Right lobe of liver (tissue), 6 donors: Measurements from ENCODE around the gene CSRNP2. TPM values are rescaled to one million over a fixed set of nuclear protein-coding genes. Genes with fewer than 3 reads are reported as not detected.
"Not testable (repeated sequence)": the region's sequence is repeated elsewhere in the genome, so short reads cannot be mapped to it uniquely, and the experiment has no call there.

Source experiments
- ATAC-seq, 4 donors: fragments of 200-7000 bp; cut with Tn5 transposase; one replicate each; pipeline ENCODE4 v1.9.1; 2020; ENCODE audit warnings: mild to moderate bottlenecking in 4 of 4, moderate library complexity in 4 of 4
- DNase-seq, 3 donors: peaks; one replicate each; pipeline ENCODE4 v3.0.0-alpha.2; 2020
- H3K27ac ChIP-seq, 3 donors: fragments of 200-600 bp; one replicate each; pipeline ENCODE4 v1.8.0; 2022
- H3K27me3 ChIP-seq, 2 donors: fragments of 200-600 bp; one replicate each; pipeline ENCODE4 v1.8.0; 2022
- H3K36me3 ChIP-seq, 4 donors: fragments of 200-600 bp; sonication (generic) in 1 of 4; one replicate each; pipeline versions ENCODE4 v1.5.1 to v1.8.0; 2017 to 2022; ENCODE audit warnings: control low read depth in 1 of 4
- H3K4me1 ChIP-seq, 4 donors: fragments of 200-600 bp; sonication (generic) in 1 of 4; one replicate each; pipeline versions ENCODE4 v1.5.1 to v1.8.0; 2017 to 2022; ENCODE audit warnings: control low read depth in 1 of 4
- H3K4me3 ChIP-seq, 3 donors: fragments of 200-600 bp; one replicate each; pipeline ENCODE4 v1.8.0; 2022
- H3K9me3 ChIP-seq, 4 donors: fragments of 200-600 bp; sonication (generic) in 1 of 4; one replicate each; pipeline versions ENCODE4 v1.5.1 to v1.8.0; 2017 to 2022; ENCODE audit warnings: control low read depth in 1 of 4
- CTCF ChIP-seq, 4 donors: fragments of 200-600 bp in 3 of 4; fragments of 450-650 bp in 1 of 4; IDR thresholded peaks; one replicate each; pipeline versions ENCODE4 v1.5.1 to v1.8.0; 2016 to 2022; ENCODE audit warnings: antibody characterized with exemption in 4 of 4, mild to moderate bottlenecking in 2 of 4
- POLR2A ChIP-seq: fragments of 450-650 bp; IDR thresholded peaks from one replicate; pipeline ENCODE4 v1.6.1; 2017; ENCODE audit warnings: antibody characterized with exemption, mild to moderate bottlenecking
- WGBS: methylation state at CpG from one replicate; pipeline ENCODE4 v1.1.6; 2018; ENCODE audit warnings: low coverage, low lambda C conversion rate; ENCODE audit not compliant: insufficient coverage; ENCODE audit errors: missing lambda C conversion rate; 5-methylcytosine and 5-hydroxymethylcytosine counted together
- intact Hi-C, 2 donors: fragments of 100-400 bp; cut with DNase I; formaldehyde crosslinking; loops; one replicate each; pipeline versions ENCODE4 v1.11.2 to v1.14.1; 2022
- total RNA-seq, 6 experiments: library from RNA; depleted of rRNA in 2 of 6; stranded (reverse); fragments of >200 nt in 2 of 6; fragmentation: NEBNext Ultra II Directional in 3 of 6; extraction: Animal tissue kit (Norgen Biotek cat#: 25700) in 3 of 6; gene quantifications; one replicate each; pipeline versions ENCODE4 v1.1.0 to v1.2.4, GENCODE V29; 2016 to 2023
- donor health status: DM: no; HTN: yes; CAD: no.
- donor health status: DM: no; HTN: no; CAD: no.
- donor health status: DM: no; HTN: no; CAD: no.
- donor health status: DM: no; HTN: yes; CAD: no.
- donor health status: DM: no; HTN: yes; CAD: no.

Gene CSRNP2
- total RNA-seq, 6 experiments from 2014 or later = 5.2 to 9.4 (median 6.7) TPM

- WGBS = 62% methylated on average over 3 of the region's 4 CpGs
- ATAC-seq (no peak), DNase-seq (no peak)
- no peaks in the 10 kb centered on the region for H3K4me1 ChIP-seq
- no peak overlapping the region for H3K4me3 ChIP-seq
- no peaks in the 10 kb centered on the region for H3K27me3 ChIP-seq
- no peaks in the 10 kb centered on the region for H3K36me3 ChIP-seq
- no peak for TF ChIP-seq POLR2A
- TF ChIP-seq CTCF (IDR thresholded peaks at IDR 0.05) = no peak
- H3K9me3 ChIP-seq = no peaks in the 10 kb centered on the region
- H3K27ac ChIP-seq = no peak overlapping the region
- intact Hi-C loops = no loop called here
Measured at GRCh38 chr12:51080136-51080535, 3.3 kb downstream of the CSRNP2 start.

GRCh38 chr12:51078866-51079265, 4.5 kb downstream of the CSRNP2 start:
- H3K9me3 ChIP-seq, H3K36me3 ChIP-seq, H3K27ac ChIP-seq, H3K4me1 ChIP-seq, H3K4me3 ChIP-seq, DNase-seq, intact Hi-C loops, ATAC-seq, H3K27me3 ChIP-seq: not testable (repeated sequence)
- 98% methylated on average over 6 of the region's 6 CpGs for WGBS

GRCh38 chr12:51078346-51078745, 5.0 kb downstream of the CSRNP2 start:
- ATAC-seq, H3K27ac ChIP-seq, H3K9me3 ChIP-seq, H3K4me3 ChIP-seq, H3K27me3 ChIP-seq, H3K36me3 ChIP-seq, intact Hi-C loops, H3K4me1 ChIP-seq, DNase-seq: not testable (repeated sequence)
- 86% methylated on average over 5 of the region's 5 CpGs for WGBS

- Histone ChIP-seq H3K4me1 (no peaks in the 10 kb centered on the region), H3K9me3 (no peaks in the 10 kb centered on the region), H3K36me3 (peaks cover 0 to 11% (median 4%) of the 10 kb centered on the region in 4 donors), H3K27ac (no peak overlapping the region), H3K4me3 (no peak overlapping the region), H3K27me3 (no peaks in the 10 kb centered on the region)
- 69% methylated on average over 4 of the region's 5 CpGs for WGBS
- intact Hi-C loops = no loop called here
- DNase-seq (no peak), ATAC-seq (no peak)
- no peak for TF ChIP-seq CTCF (IDR thresholded peaks at IDR 0.05)
- no peak for TF ChIP-seq POLR2A
Measured at GRCh38 chr12:51077930-51078329, 5.5 kb downstream of the CSRNP2 start.

GRCh38 chr12:51076236-51076930, 7.0 kb downstream of the CSRNP2 start:
- Histone ChIP-seq H3K4me1 (no peaks in the 10 kb centered on the region), H3K4me3 (no peak overlapping the region), H3K9me3 (no peaks in the 10 kb centered on the region), H3K27me3 (no peaks in the 10 kb centered on the region), H3K36me3 (peaks cover 0 to 18% (median 4%) of the 10 kb centered on the region in 4 donors), H3K27ac (no peak overlapping the region)
- intact Hi-C loops = no loop called here
- ATAC-seq (no peak), DNase-seq (no peak)
- TF ChIP-seq CTCF (IDR thresholded peaks at IDR 0.05) = no peak
- no peak for TF ChIP-seq POLR2A
- 86% methylated on average over 6 of the region's 10 CpGs for WGBS
